ENCODE results near the gene EPHB2.
A peak's percentile ranks its signal among the peaks of the same experiment; 100 is the strongest.
"Not testable (repeated sequence)": the region's sequence is repeated elsewhere in the genome, so short reads cannot be mapped to it uniquely, and the experiment has no call there.

EPHB2 gene

DNA sequence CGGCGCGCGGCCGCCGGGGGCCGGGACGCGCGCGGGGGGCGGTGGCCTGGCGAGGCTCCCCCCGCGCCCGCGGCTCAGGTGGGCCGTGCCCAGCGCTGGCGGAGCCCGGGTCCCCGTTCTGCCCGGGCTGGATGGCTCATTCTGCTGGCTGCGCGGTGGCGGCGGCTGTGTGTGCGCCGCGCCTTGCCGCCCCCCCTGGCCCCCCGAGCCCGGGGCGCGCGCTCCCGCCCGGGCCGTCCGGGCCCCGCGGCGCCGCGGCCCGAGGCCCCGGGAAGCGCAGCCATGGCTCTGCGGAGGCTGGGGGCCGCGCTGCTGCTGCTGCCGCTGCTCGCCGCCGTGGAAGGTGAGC lies at the start of gene EPHB2:
Gene EPHB2, plus strand, starts transcription at position 139 of the 349 bp plus-strand sequence. Its CDS starts 144 bp downstream, at position 283.
- peak in 1 of 2 experiments; percentile 13 for DNase-seq

DNA sequence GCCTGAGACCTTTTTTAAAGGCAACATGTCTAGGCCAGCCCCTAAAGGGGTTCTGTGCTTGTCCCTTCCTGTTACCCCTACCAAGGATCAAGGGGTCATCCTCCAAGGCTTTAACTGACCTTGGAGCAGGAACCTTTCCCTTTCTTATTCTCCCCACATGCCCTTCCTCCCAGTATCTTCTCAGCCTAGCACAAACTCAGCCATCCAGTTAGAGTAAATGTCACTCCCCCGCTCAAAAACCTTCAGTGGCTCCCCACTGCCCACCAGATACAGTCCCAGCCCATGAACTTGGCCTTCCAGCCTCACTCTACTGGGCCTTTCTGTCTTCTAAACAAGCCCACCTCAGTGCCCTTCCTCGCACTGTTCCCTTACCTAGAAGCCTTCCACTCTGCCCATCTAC lies 48.8 kb upstream of the EPHB2 start:
- no peak for DNase-seq

DNA sequence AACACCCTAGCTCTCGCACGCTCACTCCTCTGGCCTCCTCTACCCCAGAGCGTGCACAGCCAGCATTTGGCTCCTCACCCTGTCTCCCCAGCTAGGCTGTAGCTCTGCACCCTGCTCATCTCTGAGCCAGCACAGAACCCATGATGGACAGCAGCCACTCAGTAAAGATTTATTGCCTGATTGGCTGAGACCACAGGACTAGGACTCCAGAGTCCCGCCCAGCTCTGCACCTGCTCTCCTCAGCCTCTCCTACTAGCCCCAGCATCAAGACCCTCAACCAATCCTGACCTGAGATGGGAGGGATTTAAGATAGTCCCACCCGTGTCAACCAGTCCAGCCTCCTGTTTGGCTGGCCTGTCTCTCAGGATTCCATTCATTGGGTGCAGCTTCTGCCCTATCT lies 48.3 kb upstream of the EPHB2 start:
- no peak for DNase-seq

DNA sequence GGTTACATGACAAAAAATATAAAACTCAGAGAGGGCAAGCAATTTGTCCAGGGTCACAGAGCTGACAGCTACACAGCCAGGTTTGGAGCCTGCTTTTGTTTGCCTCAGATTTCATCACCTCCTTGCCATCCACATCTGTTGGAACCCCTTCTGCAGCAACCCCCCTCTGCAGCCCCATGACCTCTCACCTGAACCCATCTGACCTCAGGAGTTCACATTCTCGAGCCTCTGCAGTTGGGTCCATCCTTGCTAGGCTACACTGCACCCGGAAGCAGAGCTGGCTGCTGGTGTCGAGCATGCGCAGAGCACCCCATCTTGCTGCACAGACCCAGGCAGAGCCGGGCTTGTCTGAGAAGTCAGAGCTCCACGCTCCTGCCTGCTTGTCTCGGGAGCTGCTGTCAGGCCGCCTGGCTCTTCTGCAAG lies 47.6 kb upstream of the EPHB2 start:
- no peak for DNase-seq

DNA sequence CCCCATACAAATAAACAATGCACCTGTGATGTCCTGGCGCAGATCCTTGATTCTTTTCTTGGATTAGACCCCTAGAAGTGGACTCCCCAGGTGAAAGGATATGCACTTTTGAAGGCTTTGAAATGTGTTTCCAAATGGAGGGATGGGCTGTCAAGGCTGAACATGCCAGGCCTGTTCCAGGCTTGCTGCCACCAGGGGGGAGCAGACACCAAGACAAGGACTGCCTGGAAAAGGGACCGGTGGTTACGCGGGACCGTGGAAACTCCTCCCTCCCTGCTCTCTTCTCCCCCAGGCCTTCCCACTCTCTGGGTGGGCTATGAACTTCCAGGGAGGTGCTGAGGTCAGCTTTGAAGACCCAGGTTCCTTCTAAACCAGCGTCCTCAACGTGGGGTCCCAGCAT lies 44.9 kb upstream of the EPHB2 start:
- DNase-seq = no peak

DNA sequence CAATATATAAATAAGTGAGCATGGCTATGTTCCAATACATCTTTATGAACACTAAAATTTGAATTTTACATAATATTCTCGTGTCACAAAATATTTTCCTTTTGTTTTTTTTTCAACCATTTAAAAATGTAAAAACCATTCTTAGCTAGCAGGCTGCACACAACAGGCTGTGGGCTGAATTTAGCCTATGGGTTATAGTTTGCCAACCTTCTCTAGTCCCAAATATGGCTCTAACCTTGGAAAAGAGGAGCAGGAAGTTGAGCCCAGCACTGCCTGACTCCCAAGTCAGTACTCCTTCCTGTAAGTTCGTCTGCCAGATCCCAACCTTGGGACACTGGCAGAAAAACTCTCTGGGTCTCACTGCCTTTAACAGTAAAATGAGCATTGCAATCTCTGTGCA lies 44.2 kb upstream of the EPHB2 start:
- no peak for DNase-seq

DNA sequence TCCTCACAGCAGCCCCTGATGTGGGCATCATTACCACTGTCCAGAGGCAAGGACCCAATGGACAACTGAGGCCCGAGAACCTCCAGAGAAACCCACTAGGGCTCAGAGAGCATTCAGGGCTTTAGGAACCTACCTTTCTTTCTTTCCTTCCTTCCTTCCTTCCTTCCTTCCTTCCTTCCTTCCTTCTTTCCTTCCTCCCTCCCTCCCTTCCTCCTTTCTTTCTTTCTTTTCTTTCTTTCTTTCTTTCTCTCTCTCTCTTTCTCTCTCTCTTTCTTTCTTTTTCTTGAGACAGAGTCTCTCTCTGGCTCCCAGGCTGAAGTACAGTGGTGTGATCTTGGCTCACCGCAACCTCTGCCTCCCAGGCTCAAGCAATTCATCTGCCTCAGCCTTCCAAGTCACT lies 41.8 kb upstream of the EPHB2 start:
- DNase-seq = not testable (repeated sequence)

DNA sequence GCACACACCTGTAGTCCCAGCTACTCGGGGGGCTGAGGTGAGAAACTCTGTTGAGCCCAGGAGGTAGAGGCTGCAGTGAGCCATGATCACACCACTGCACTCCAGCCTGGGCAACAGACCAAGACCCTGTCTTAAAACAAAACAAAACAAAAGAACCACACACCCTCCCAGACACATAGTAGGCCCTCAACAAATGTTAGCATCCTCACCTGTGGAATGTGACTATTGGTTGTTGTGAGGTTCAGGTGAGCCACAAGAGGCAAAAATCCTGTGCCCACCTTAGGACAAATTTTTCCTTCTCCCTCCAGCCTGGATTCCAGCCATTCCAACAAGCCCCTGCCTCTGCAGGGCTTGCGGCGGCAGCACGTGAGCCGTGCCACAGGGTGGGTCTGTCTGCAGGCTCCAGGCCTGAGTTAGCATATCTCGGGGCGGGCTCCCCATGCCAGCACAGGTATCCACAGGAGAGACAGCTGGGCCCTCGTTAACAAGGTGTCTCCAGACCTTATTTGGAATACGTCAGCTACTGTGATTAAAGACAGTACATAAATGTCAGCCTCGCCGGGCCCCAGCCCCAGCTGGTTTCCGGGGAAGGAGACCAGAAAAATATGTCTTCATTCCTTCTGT lies 40.2 kb upstream of the EPHB2 start:
- no peak for DNase-seq

DNA sequence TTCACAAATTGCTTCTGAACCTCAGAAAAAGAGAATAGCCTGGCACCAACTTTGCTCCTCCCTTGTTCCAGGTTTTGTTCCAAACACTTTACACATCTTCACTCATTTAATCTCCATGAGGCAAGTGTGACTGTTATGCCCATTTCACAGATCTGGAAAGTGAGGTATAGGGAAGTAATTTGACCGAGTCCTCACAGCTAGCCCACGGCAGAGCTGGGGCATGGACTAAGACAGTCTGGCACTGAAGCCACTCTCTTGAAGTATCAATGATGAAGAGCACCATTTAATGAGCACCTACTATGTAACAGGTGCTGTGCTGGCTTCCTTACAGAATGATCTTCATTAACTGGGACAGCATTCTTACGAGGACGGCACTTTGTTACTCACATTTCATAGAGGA lies 38.6 kb upstream of the EPHB2 start:
- no peak for DNase-seq

DNA sequence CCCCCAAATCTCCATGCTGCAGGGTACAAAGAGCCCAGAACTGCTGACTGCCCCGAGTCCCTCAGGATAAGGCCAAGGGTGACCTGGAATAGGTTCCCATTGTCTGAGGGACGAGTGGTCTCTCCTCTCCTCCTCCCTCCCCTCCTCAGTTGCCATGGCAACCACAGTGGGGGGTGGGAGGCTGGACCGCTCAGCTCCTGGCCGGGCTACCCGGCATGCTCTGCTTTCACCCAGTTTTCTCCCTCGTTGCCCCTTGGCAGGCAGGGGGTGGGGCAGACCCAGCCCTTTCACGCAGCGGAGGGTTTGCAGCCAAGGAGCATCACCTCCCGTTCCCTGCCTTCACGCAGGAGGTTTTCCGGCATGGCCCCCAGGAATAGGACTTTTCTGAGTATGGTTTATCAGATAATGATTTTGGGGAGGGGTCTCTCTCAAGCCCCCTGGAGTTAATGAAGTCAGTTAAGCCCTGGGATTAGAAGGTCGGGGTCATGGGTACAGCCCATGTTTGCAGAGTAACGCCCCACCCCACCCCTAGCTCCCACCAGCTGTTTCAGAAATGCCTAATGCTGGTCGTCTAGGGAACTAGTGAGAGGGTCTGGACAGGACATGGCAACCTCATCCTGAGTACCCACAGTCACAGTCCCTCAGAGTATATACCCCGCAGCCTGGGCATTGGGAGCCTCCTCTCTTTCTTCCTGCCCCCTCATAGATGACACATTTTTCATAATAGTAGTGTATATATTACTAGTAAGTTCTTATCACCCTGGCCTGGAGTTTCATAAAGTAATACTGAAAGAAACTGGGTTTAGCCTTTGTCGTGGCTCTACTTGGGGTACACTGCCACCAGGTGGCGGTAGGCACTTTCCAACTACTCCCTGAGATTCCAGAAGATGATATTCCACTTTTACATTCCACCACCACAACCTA lies 36.9 kb upstream of the EPHB2 start:
- DNase-seq = no peak

DNA sequence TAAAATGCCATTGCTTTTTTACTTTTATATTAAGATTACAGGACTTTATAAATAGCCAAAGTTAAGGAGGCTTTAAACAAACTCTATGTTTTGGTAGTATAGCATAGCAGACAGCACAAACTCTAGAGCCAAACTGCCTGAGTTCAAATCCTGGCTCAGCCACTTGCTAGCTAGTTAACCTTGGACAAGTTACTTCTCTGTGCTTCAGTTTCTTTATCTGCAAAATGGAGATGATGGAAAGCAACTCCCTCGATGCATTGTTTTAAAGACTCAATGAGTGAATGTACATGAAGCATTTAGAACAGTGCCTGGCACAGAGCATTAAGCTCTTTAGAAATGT lies 36.3 kb upstream of the EPHB2 start:
- DNase-seq = no peak

DNA sequence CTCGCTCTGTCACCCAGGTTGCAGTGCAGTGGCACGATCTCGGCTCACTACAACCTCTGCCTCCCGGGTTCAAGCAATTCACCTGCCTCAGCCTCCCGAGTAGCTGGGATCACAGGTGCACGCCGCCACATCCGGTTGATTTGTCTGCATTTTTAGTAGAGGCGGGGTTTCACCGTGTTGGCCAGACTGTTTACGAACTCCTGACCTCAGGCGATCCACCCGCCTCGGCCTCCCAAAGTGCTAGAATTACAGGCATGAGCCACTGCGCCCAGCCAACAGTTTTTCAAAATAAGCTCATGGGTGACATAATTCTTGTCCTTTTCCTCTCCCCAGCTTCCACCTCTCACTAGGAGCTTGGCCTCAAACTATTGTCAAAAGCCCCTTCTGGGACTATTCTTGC lies 34.5 kb upstream of the EPHB2 start:
- DNase-seq = not testable (repeated sequence)

DNA sequence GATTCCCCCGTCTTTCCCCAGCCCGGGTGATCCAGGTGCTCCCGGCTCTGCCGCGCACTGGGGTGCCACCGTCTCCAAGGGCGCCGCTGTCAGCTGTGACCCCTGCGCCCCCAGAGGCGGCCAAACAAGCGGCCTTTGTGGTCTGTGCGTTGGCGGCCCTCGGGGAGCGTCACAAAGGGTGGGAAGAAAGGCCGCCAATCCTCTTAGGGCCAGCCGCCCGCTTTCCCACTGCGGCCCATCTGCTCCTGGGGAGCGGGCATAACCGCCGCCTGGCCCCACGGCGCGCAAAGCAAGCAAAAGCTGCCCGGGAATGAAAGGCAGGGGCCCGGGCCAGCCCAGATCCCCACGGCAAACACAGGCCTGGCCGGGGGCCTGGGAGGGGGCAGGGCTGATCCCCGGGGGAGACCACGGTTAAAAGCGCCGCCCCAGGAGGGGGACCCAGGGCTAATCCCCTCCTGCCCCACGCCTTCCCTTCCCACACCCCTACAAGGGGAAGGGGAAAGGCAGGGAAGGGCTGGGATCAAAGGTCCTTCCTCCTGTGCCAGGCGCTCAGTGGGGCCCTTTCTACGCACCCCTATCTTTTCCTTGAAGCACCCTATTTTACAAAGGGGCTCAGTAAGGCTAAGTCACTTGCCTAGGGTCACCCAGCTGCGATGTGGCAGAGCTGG lies 33.6 kb upstream of the EPHB2 start:
- DNase-seq = no peak

DNA sequence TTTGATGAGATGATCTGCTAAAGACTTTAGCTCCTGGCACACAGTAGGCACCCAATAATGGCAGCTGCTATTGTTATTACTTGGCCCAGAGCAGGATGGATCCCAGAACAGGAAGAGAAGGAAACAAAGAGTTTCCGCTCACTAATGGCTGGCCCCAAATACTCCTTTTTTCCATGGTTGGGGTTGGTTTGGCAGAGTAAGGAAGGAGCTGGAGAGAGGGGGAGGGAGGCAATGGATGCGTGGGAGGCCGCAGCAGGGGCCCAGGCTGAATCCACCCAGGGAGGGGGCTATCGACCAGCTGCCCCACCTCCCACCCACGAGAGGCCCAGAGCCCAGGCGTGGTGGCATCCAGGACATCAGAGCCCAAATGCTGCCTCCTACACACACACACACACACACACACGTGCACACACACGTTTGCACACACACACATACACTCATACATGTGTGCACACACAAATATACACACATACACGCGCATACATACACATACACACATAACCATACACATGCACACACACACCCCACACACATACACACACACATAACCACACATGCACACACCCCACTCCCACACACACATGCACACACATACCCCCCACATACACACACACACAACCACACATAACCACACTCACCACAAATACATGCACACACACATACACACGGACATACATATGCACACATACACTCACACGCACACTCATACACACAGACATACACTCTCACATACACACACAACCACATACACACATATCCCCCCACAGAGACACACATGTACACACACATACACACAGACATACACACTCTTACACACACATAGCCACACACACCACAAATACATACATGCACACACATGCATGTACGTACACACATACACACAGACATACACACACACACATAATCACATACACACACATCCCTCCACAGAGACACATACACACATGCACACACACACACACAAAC lies 32.4 kb upstream of the EPHB2 start:
- DNase-seq = no peak

DNA sequence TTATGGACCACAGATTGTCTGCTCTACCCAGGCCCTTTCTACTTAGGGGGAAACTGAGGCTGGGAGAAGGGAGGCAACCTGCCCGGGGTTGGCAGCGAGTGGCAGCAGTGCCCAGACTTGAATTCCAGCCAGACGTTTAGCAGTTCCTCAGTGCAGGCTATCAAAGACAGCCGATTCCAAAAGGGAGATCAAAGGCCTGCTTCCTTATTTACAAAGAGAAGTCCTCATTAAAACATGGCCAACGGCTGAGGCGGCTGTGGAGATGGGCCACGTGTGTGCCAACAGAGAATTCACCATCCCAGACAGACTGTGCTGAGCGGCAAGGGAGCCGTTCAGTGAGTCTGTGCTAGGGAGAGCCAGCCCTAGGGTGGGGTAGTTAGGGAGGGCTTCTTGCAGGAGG lies 29.9 kb upstream of the EPHB2 start:
- DNase-seq = no peak

DNA sequence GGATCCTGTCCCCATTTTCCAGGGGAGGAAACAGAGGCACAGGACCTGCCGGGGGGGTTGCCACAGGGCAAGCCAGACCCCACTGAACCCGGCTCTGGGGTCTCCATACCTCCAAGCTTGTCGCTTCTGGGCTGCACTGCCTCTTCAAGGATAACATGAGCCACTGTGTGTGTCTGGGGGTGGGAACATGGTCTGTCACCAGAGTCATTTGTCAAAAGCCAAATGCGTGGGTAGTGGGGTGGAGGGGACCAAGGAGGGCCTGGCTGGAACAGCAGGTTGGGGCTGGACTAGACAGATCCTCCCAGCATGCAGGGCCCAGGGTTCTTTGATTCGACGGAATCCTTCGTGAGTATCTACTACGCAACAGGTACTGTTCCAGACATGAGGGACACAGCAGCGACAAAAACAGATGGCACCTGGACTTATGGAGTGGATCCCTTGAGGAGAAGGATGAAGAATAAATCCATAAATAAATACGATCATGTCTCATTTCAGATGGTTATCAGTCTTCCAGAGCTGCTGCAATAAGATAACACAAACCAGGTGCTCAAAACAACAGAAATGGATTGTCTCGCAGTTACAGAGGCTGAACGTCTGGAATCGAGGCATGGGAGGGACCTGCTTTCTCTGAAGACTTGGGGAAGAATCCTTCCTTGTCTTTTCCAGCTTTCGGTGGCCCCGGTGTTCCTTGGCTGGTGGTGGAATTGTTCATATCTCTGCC lies 28.9 kb upstream of the EPHB2 start:
- DNase-seq = no peak

DNA sequence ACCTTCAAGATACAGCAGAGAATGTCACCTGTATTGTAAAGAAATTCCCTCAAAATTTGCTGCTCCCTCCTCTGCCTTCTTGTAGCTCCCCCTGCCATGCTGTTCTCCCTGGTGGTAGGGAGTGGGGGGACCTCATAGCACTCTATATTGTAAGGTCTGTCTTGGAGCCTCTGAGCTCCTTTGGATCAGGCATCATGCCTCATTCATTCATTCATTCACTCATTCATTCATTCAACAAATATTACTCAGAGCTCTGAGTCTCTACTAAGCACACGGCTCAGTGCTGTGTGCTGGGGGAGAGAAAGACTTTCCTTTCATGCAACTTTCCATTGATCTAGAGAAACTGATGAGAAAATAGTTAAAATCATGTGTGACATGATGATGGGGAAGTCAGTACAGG lies 27.1 kb upstream of the EPHB2 start:
- no peak for DNase-seq

DNA sequence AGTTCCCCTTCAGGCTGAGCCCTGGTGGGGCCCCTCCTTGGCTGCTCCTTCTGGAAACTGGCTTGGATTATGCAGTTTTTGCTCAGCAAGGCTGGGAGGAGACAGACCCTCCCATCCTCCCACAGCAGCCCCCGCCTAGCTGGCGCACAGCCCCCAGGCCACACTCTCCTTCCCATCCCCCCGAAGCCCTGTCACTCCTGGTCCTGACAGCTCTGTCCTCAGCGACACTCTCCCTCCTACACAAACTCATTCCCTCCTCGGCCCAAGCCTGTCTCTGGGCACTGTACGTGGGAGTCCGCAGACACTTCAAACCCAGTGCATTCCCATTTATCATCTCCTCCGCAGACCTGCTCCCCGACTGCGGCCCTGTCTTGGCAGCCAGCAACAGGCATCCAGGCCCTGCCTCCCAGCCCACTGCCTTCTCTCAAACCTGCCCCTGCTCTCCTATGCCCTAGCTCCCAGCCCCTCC lies 25.0 kb upstream of the EPHB2 start:
- no peak for DNase-seq

DNA sequence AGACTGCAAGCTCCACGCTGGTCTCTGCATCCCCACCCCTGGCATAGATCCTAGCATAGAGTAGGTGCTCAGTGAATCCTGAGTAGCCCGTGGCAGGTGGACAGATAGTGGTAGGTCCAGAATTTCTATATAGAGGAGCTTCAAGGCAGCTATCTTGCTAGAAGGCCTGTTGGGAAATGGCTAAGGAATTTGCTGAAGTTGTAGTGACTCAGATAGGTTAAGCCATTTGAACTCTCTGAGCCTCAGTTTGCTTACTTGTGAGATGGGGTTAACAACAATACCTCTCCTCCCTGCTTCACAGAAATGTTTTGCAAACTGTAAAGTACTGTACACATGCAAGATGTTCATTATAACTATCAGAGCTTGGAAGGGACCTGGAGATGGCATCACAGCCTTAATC lies 23.4 kb upstream of the EPHB2 start:
- DNase-seq = no peak

DNA sequence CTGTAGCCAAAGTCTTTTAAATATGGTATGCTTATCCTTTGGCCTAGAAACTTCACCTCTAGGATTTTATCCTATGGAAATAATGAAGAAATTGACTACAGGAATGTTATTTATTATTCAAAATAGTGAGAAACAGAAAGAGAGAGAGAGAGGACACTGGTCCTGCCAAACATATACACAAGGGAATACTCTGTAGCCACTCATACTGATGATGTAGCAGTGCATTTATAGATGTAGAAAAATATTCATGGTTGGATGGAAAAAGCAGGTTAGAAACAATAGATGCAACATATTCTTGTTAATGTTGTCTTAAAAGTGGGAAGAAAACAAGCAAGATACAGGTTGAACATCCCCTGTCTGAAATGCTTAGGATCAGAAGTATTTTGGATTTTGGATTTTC lies 22.2 kb upstream of the EPHB2 start:
- no peak for DNase-seq

DNA sequence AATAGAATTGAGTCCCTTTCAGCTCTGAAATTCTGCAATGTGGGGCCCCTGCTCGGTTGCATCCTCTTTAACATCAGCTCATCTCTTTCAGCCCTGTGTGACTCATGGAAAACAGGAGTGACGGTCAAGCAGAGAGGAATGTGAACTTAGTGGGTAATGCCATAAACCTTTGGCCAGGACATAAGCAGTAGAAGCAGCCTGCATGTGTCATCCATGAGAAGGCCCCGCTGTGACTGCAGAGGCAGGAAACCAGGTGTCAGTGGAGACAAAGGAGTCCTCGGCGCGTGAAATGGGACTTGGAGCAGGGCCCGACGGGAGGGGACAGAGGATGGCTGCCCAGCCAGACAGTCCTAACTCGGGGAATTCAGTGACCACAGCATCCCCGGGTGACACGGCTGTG lies 21.1 kb upstream of the EPHB2 start:
- DNase-seq = no peak
